Adrenal gland (tissue), 5 donors: Measurements from ENCODE around the gene ZNF358.

Experiments
- CTCF ChIP-seq, 6 experiments: fragments of 450-650 bp in 4 of 6; fragments of 200-600 bp in 2 of 6; sonication (generic) in 1 of 6; IDR thresholded peaks; 1 replicate in 5 of 6; 2 replicates in 1 of 6; pipeline versions ENCODE4 v1.5.1 to v1.8.0; 2016 to 2021; ENCODE audit warnings: antibody characterized with exemption in 6 of 6, mild to moderate bottlenecking in 2 of 6, moderate library complexity in 1 of 6
- POLR2A ChIP-seq, 2 donors: fragments of 450-650 bp; IDR thresholded peaks; one replicate each; pipeline ENCODE4 v1.6.1; 2017; ENCODE audit warnings: antibody characterized with exemption in 2 of 2, mild to moderate bottlenecking in 2 of 2, moderate library complexity in 1 of 2
- donor health status: DM: no; HTN: no; CAD: no.

- TF ChIP-seq CTCF (IDR thresholded peaks at IDR 0.05), result no peak
- no peak for TF ChIP-seq POLR2A (IDR thresholded peaks at IDR 0.05)
These were observed 39.7 kb upstream of the ZNF358 start for GRCh38 chr19:7476241-7476640.
